Osteocyte (in vitro differentiated cells): ENCODE data around the gene OXSR1. TPM values are rescaled to one million over a fixed set of nuclear protein-coding genes. Genes with fewer than 3 reads are reported as not detected.

Experiments used
- DNase-seq: peaks from one replicate; pipeline ENCODE4 v3.0.0; 2021; ENCODE audit warnings: mixed read lengths; ENCODE audit not compliant: unreplicated experiment; ENCODE audit errors: extremely low spot score
- H3K27ac Mint-ChIP-seq: one replicate; pipeline ENCODE4 v1.8.0; 2021; ENCODE audit warnings: mild to moderate bottlenecking, mixed read lengths; ENCODE audit not compliant: unreplicated experiment
- H3K27me3 Mint-ChIP-seq: one replicate; pipeline ENCODE4 v1.8.0; 2021; ENCODE audit warnings: mixed read lengths; ENCODE audit not compliant: unreplicated experiment
- H3K36me3 Mint-ChIP-seq: one replicate; pipeline ENCODE4 v1.8.0; 2021; ENCODE audit warnings: mixed read lengths; ENCODE audit not compliant: unreplicated experiment
- H3K4me1 Mint-ChIP-seq: one replicate; pipeline ENCODE4 v1.8.0; 2021; ENCODE audit warnings: mixed read lengths; ENCODE audit not compliant: unreplicated experiment
- H3K4me3 Mint-ChIP-seq: one replicate; pipeline ENCODE4 v1.8.0; 2021; ENCODE audit warnings: mild to moderate bottlenecking, moderate library complexity, mixed read lengths; ENCODE audit not compliant: unreplicated experiment
- H3K9me3 Mint-ChIP-seq: one replicate; pipeline ENCODE4 v1.8.0; 2021; ENCODE audit warnings: mixed read lengths; ENCODE audit not compliant: unreplicated experiment
- total RNA-seq: library from RNA; stranded (reverse); gene quantifications from 2 replicates; pipeline ENCODE4 v1.2.1, GENCODE V29; 2021
- TF ChIP-seq, protein P1 (sequence below): fragments of 200-600 bp; sonication (generic); IDR thresholded peaks from 2 replicates; pipeline ENCODE4 v1.5.0; 2021; ENCODE audit warnings: antibody characterized with exemption, mild to moderate bottlenecking, moderate library complexity

Gene OXSR1
- total RNA-seq, 1 donor from 2014 or later, result 57.8 TPM

DNA sequence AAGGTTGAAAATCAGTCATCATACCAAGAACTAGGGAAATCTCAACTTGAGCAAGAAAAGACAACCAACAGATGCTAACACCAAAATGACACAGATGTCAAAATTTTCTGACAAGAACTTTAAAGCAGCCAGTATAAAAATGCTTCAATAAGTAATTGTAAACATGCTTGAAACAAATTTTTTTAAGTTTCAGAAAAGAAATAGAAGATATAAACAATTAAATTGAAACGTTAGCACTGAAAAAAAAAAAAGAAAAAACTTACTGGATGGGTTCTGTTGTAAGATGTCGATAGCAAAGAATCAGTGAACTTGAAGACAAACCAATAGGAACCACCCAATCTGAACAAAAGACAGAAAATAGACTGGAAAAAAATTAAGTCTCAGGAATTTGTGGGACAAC, 18.8 kb upstream of the OXSR1 start:
- Mint-ChIP-seq H3K36me3 (peaks cover 2% of the 10 kb centered on the region), H3K9me3 (peaks cover 18% of the 10 kb centered on the region), H3K27ac (no peak overlapping the region), H3K4me3 (no peak overlapping the region), H3K4me1 (no peaks in the 10 kb centered on the region), H3K27me3 (peaks cover 21% of the 10 kb centered on the region)
- no peak for DNase-seq
- TF ChIP-seq, protein P1, sequence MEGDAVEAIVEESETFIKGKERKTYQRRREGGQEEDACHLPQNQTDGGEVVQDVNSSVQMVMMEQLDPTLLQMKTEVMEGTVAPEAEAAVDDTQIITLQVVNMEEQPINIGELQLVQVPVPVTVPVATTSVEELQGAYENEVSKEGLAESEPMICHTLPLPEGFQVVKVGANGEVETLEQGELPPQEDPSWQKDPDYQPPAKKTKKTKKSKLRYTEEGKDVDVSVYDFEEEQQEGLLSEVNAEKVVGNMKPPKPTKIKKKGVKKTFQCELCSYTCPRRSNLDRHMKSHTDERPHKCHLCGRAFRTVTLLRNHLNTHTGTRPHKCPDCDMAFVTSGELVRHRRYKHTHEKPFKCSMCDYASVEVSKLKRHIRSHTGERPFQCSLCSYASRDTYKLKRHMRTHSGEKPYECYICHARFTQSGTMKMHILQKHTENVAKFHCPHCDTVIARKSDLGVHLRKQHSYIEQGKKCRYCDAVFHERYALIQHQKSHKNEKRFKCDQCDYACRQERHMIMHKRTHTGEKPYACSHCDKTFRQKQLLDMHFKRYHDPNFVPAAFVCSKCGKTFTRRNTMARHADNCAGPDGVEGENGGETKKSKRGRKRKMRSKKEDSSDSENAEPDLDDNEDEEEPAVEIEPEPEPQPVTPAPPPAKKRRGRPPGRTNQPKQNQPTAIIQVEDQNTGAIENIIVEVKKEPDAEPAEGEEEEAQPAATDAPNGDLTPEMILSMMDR, result no peak

DNA sequence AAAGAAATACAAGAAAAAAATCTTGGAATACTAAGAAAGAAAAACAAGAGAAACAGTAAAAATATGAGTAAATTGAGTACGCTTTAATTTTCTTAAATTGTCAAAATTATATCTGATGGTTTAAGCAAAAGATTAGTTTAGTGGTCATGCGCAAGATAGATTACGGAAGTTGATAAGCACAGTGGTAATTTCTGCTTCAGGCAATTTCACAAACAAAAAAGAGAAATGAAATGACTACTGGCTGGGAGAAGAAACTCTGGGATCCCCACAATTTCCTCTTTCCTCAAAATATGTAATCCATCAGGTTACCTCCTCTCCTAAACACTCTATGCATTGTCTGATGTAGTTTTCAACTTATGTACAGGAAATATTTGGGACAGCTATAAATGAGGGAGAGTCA, 17.9 kb upstream of the OXSR1 start:
- Mint-ChIP-seq H3K4me3 (no peak overlapping the region), H3K9me3 (peaks cover 18% of the 10 kb centered on the region), H3K36me3 (peaks cover 2% of the 10 kb centered on the region), H3K27ac (no peak overlapping the region), H3K4me1 (no peaks in the 10 kb centered on the region), H3K27me3 (peaks cover 15% of the 10 kb centered on the region)
- TF ChIP-seq, protein P1, result no peak
- DNase-seq, result no peak

GRCh38 chr3:38148311-38148882, 16.9 kb upstream of the OXSR1 start:
- Mint-ChIP-seq H3K27me3 (peaks cover 11% of the 10 kb centered on the region), H3K27ac (no peak overlapping the region)

GRCh38 chr3:38149708-38150107, 15.6 kb upstream of the OXSR1 start:
- no peak for DNase-seq
- Mint-ChIP-seq H3K27me3 (peaks cover 3% of the 10 kb centered on the region), H3K4me3 (no peak overlapping the region), H3K9me3 (peaks cover 18% of the 10 kb centered on the region), H3K36me3 (peaks cover 2% of the 10 kb centered on the region), H3K27ac (no peak overlapping the region), H3K4me1 (no peaks in the 10 kb centered on the region)
- TF ChIP-seq, protein P1, result no peak

More at GRCh38 chr3:38148311-38148882, 16.9 kb upstream of the OXSR1 start:
- Mint-ChIP-seq H3K4me1 (no peaks in the 10 kb centered on the region), H3K9me3 (peaks cover 18% of the 10 kb centered on the region), H3K4me3 (no peak overlapping the region), H3K36me3 (peaks cover 2% of the 10 kb centered on the region)
- TF ChIP-seq, protein P1, result no peak
- no peak for DNase-seq

DNA sequence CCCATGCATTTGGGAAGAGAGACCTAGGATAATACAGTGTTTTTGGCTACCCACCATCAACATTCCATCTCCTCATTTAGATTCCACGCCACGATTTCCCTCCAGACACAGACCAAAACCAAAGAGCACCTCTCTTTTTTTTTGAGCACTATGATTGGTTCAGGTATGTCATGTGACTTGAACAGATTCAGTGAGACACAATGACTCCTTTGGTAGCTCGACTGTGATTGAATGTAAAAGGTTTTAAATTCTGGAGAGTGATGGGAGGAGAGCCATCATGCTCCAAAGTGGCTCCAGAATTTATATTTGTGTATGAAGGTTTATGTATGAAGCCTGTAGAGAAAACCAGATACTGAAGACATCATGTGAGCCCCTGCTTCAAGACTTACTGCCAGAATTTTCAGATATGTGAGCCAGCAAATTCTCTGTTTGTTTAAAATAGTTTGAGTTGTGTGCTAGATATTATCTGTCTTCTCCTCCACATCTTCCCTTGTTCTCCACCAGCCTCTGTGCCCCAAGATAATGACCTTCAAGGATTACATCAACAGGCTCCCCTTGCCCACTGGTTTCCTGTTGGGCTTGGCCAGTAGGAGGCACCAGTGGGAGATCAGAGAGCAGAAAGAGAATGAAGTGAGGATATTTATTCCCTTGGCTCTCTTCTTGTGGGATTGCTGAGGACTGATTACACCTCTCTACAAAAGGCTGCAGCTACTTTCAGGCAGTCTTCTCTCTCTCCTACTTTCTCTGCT, 14.4 kb upstream of the OXSR1 start:
- Mint-ChIP-seq H3K4me3 (no peak overlapping the region), H3K4me1 (no peaks in the 10 kb centered on the region), H3K27me3 (peaks cover 3% of the 10 kb centered on the region), H3K36me3 (peaks cover 2% of the 10 kb centered on the region), H3K27ac (no peak overlapping the region), H3K9me3 (peaks cover 18% of the 10 kb centered on the region)
- DNase-seq, result no peak
- TF ChIP-seq, protein P1, result no peak
